GM19452 (cell line): ENCODE measurements around the gene EMP3.

ENCODE experiments used
- ATAC-seq: cut with Tn5 transposase; IDR thresholded peaks from one replicate; pipeline ENCODE4 v1.9.1; 2021; ENCODE audit not compliant: unreplicated experiment

The EMP3 gene

DNA sequence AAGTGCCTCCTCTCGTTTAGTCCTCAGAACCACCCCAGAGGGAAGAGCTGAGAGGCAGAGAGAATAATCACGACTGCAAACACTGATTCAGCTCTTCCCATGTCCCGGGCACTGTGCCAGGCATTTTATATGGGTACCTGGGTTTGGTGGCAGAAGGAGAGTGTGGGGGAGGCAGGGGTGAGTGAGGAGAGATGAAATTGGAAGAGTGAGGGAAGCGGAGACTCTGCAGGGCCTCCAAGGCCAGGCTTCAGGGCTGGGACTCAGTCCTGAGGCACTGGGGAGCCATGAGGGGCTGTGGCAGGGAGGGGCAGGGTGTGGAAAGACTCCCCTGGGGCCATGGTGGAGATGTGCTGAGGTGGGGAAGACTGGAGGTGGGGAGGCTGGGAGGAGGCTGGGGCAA lies 47.6 kb downstream of the EMP3 start:
- ATAC-seq = no peak

DNA sequence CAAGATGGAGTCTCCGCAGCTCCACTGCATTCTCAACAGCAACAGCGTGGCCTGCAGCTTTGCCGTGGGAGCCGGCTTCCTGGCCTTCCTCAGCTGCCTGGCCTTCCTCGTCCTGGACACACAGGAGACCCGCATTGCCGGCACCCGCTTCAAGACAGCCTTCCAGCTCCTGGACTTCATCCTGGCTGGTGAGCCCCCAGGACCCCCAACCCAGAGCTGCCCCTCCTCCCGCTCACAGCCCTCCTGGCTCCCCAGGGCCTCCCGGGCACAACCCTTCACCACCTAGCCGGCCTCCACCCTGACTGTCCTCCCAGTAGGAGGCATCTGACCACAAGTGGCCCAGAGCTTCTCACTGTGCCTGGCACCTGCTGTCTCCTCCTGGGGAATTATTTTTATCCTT lies 48.2 kb downstream of the EMP3 start:
- ATAC-seq = no peak

- no peak for ATAC-seq
These were observed 52.8 kb downstream of the EMP3 start for GRCh38 chr19:48378194-48378570.

DNA sequence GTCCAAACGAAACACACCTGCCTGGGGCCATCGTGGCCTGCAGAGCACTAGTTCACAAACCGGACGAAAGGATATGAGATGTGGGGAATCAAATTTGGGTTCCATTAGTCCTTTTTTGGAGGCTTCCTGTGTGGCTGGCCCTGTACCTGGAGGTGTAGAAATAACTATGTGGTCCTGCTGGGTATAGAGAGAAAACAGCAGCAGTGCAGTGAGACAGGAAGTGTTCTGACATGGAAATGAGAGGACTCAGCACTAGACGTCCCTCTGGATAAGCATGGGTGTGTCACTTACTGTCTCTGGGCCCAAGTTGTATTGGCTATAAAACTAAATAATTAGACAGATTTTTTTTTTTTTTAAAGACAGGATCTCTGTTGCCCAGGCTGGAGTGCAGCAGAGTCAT lies 53.7 kb downstream of the EMP3 start:
- ATAC-seq = no peak
